ENCODE measurements around the gene TMEM244. TPM values are rescaled to one million over a fixed set of nuclear protein-coding genes. Genes with fewer than 3 reads are reported as not detected.

The TMEM244 gene
- total RNA-seq, 1 donor from 2014 or later, result not detected

DNA sequence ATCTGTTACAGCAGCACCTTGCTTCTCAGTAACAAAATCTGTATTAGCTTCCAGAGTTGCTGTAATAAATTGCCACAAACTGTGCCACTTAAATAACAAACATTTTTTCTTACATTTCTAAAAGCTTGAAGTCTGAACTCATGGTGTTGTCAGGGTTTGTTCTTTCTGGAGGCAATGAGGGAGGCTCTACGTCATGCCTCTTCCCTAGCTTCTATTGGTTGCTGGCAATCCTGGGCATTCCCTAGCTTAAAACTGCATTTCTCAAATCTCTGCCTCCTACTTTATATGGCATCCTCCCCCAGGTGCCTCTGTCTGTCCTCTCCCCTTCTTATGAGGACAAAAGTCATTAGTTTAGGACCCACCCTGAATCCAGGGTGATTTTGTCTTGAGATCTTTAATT is 41.6 kb upstream of the TMEM244 start:
- TF ChIP-seq CTCF (conservative IDR thresholded peaks at IDR 0.05), result no peak
- Mint-ChIP-seq H3K27me3 (ENCODE audit: low read depth) (no peaks in the 10 kb centered on the region), H3K4me1 (no peaks in the 10 kb centered on the region), H3K9me3 (no peaks in the 10 kb centered on the region), H3K36me3 (ENCODE audit: low read depth) (no peaks in the 10 kb centered on the region), H3K27ac (ENCODE audit: unreplicated experiment) (no peak overlapping the region), H3K4me3 (no peak overlapping the region)
- no peak for DNase-seq (ENCODE audit: low read depth, low spot score)

- Mint-ChIP-seq H3K4me3 (no peak overlapping the region), H3K4me1 (no peaks in the 10 kb centered on the region), H3K9me3 (no peaks in the 10 kb centered on the region), H3K27me3 (ENCODE audit: low read depth) (no peaks in the 10 kb centered on the region), H3K27ac (ENCODE audit: unreplicated experiment) (no peak overlapping the region), H3K36me3 (ENCODE audit: low read depth) (no peaks in the 10 kb centered on the region)
- no peak for TF ChIP-seq CTCF (conservative IDR thresholded peaks at IDR 0.05)
- DNase-seq (ENCODE audit: low read depth, low spot score), result no peak
Observed at GRCh38 chr6:129901910-129902309, 40.8 kb upstream of the TMEM244 start.

GRCh38 chr6:129895692-129896091 is 34.6 kb upstream of the TMEM244 start:
- TF ChIP-seq CTCF (conservative IDR thresholded peaks at IDR 0.05), result no peak
- no peaks in the 10 kb centered on the region for H3K4me1 Mint-ChIP-seq
- H3K27me3 Mint-ChIP-seq (ENCODE audit: low read depth), result no peaks in the 10 kb centered on the region
- H3K27ac Mint-ChIP-seq (ENCODE audit: unreplicated experiment), result no peak overlapping the region
- H3K36me3 Mint-ChIP-seq (ENCODE audit: low read depth), result no peaks in the 10 kb centered on the region
- no peak for DNase-seq (ENCODE audit: low read depth, low spot score)
- H3K9me3 Mint-ChIP-seq, result no peaks in the 10 kb centered on the region
- no peak overlapping the region for H3K4me3 Mint-ChIP-seq

GRCh38 chr6:129894921-129895320 is 33.8 kb upstream of the TMEM244 start:
- H3K4me1 Mint-ChIP-seq, result no peaks in the 10 kb centered on the region
- H3K36me3 Mint-ChIP-seq (ENCODE audit: low read depth), result no peaks in the 10 kb centered on the region
- no peaks in the 10 kb centered on the region for H3K9me3 Mint-ChIP-seq
- no peak for TF ChIP-seq CTCF (conservative IDR thresholded peaks at IDR 0.05)
- DNase-seq (ENCODE audit: low read depth, low spot score), result no peak
- no peak overlapping the region for H3K27ac Mint-ChIP-seq (ENCODE audit: unreplicated experiment)
- no peaks in the 10 kb centered on the region for H3K27me3 Mint-ChIP-seq (ENCODE audit: low read depth)
- no peak overlapping the region for H3K4me3 Mint-ChIP-seq

- H3K27ac Mint-ChIP-seq (ENCODE audit: unreplicated experiment), result no peak overlapping the region
- TF ChIP-seq CTCF (conservative IDR thresholded peaks at IDR 0.05), result peak; percentile 55
- H3K9me3 Mint-ChIP-seq, result no peaks in the 10 kb centered on the region
- no peak for DNase-seq (ENCODE audit: low read depth, low spot score)
- H3K36me3 Mint-ChIP-seq (ENCODE audit: low read depth), result no peaks in the 10 kb centered on the region
- H3K4me1 Mint-ChIP-seq, result no peaks in the 10 kb centered on the region
- H3K27me3 Mint-ChIP-seq (ENCODE audit: low read depth), result no peaks in the 10 kb centered on the region
- H3K4me3 Mint-ChIP-seq, result no peak overlapping the region
Observed at GRCh38 chr6:129893640-129894039, 32.5 kb upstream of the TMEM244 start.

GRCh38 chr6:129890701-129891100 is 29.6 kb upstream of the TMEM244 start:
- peak overlapping the region; percentile 44 for H3K27ac Mint-ChIP-seq (ENCODE audit: unreplicated experiment)
- no peaks in the 10 kb centered on the region for H3K9me3 Mint-ChIP-seq
- no peaks in the 10 kb centered on the region for H3K4me1 Mint-ChIP-seq
- DNase-seq (ENCODE audit: low read depth, low spot score), result no peak
- TF ChIP-seq CTCF (conservative IDR thresholded peaks at IDR 0.05), result no peak
- H3K36me3 Mint-ChIP-seq (ENCODE audit: low read depth), result no peaks in the 10 kb centered on the region
- no peak overlapping the region for H3K4me3 Mint-ChIP-seq
- no peaks in the 10 kb centered on the region for H3K27me3 Mint-ChIP-seq (ENCODE audit: low read depth)
